ENCODE measurements around the gene ADRA2B.

ADRA2B gene

DNA sequence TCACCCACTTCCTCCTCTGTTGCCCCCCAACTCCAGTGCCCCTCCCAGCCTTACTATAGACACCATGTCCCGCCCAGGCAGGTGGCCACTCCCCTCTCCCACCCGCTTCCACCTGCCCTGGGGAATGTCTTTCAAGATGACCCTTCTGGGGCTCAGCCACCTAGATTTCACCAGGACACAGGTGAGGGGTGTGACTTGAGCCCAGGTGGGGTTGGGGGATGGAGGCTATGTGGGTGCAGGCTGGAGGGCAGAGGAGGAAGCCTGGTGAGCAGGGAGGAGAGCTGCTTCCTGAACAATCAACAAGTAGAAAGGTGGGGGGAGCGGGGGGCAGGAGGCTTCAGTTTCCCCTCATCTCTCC lies 8.7 kb downstream of the ADRA2B start:
- TF ChIP-seq, protein P1, sequence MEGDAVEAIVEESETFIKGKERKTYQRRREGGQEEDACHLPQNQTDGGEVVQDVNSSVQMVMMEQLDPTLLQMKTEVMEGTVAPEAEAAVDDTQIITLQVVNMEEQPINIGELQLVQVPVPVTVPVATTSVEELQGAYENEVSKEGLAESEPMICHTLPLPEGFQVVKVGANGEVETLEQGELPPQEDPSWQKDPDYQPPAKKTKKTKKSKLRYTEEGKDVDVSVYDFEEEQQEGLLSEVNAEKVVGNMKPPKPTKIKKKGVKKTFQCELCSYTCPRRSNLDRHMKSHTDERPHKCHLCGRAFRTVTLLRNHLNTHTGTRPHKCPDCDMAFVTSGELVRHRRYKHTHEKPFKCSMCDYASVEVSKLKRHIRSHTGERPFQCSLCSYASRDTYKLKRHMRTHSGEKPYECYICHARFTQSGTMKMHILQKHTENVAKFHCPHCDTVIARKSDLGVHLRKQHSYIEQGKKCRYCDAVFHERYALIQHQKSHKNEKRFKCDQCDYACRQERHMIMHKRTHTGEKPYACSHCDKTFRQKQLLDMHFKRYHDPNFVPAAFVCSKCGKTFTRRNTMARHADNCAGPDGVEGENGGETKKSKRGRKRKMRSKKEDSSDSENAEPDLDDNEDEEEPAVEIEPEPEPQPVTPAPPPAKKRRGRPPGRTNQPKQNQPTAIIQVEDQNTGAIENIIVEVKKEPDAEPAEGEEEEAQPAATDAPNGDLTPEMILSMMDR (IDR thresholded peaks at IDR 0.05; ENCODE audit: low read depth, low read length, missing control alignments), result no peak
- Histone ChIP-seq H3K27me3 (replicated peaks) (no peaks in the 10 kb centered on the region), H3K36me3 (replicated peaks) (no peaks in the 10 kb centered on the region), H3K27ac (no peak overlapping the region), H3K4me3 (ENCODE audit: low read depth, low read length) (no peak overlapping the region)
- DNase-seq, result no peak
- in situ Hi-C loops (cut with HindIII; ENCODE audit: low pct_ligation_motif_present, low sequenced_read_pairs), result no loop called here

DNA sequence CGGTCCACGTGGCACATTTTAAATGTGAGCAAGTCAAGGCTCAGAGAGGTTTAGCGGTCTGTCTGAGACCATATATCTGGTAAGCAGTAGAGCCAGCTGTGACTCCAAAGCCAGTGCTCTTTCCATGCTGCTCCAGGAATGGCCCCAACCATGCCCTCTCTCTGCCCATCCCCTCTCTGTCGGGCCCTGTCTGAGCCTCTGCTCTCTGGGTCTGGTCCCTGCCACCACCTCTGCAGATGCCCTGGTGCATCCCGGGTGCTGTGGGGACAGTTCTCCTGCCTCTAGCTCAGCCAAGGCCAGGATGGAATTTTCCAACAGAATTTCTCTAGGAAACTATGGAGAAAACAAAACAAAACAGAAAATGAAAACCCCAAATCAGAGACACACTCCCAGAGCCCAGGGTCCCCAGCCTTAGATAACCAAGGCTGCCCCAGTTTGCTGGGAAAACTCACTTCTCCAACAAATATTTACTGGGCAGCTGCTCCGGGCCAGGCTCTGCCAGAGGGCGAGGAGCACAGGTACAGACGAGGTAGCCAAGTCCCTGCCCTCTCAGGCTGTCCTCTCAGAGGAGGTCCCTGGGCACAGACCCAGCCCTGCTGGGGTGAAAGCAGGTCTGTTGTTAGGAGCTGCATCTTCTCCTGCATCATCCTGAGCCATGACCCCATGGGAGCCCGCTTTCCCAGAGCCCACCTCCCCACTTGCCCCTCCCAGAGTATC lies 9.2 kb downstream of the ADRA2B start:
- no peaks in the 10 kb centered on the region for H3K36me3 ChIP-seq (replicated peaks)
- no peak for DNase-seq
- no peak overlapping the region for H3K4me3 ChIP-seq (ENCODE audit: low read depth, low read length)
- H3K27ac ChIP-seq, result no peak overlapping the region
- TF ChIP-seq, protein P1 (IDR thresholded peaks at IDR 0.05; ENCODE audit: low read depth, low read length, missing control alignments), result no peak
- no peaks in the 10 kb centered on the region for H3K27me3 ChIP-seq (replicated peaks)
- in situ Hi-C loops (cut with HindIII; ENCODE audit: low pct_ligation_motif_present, low sequenced_read_pairs), result no loop called here

DNA sequence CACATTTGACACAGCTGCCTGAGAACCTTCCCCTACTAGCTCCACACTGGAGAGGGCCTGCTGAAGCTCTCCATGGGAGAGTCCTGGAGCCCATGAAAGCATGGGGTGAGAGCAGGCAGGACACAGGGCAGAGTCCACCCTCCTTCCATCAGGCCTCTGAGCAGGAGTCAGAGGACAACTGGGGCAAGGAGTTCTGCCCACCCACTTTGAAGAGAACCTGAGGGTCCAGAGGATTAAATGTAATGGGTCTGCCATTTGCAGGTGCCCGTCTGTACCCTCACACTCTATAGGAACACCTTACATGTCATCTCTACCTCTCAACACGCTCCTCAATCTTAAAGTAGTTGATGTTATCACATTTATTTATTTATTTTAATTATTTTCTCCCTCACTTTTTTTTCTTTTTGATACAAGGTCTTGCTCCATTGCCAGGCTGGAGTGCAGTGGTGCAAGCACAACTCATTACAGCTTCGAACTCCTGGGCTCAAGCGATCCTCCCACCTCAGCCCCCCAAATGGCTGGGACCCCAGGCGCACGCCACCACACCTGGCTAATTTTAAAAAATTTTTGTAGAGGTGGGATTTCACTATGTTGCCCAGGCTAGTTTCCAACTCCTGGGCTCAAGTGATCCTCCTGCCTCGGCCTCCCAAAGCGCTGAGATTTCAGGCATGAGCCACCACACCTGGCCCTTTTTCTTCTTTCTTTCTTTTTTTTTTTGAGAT lies 10.2 kb downstream of the ADRA2B start:
- no peaks in the 10 kb centered on the region for H3K27me3 ChIP-seq (replicated peaks)
- no peak for DNase-seq
- in situ Hi-C loops (cut with HindIII; ENCODE audit: low pct_ligation_motif_present, low sequenced_read_pairs), result no loop called here
- H3K4me3 ChIP-seq (ENCODE audit: low read depth, low read length), result no peak overlapping the region
- no peaks in the 10 kb centered on the region for H3K36me3 ChIP-seq (replicated peaks)
- TF ChIP-seq, protein P1 (IDR thresholded peaks at IDR 0.05; ENCODE audit: low read depth, low read length, missing control alignments), result no peak
- no peak overlapping the region for H3K27ac ChIP-seq

DNA sequence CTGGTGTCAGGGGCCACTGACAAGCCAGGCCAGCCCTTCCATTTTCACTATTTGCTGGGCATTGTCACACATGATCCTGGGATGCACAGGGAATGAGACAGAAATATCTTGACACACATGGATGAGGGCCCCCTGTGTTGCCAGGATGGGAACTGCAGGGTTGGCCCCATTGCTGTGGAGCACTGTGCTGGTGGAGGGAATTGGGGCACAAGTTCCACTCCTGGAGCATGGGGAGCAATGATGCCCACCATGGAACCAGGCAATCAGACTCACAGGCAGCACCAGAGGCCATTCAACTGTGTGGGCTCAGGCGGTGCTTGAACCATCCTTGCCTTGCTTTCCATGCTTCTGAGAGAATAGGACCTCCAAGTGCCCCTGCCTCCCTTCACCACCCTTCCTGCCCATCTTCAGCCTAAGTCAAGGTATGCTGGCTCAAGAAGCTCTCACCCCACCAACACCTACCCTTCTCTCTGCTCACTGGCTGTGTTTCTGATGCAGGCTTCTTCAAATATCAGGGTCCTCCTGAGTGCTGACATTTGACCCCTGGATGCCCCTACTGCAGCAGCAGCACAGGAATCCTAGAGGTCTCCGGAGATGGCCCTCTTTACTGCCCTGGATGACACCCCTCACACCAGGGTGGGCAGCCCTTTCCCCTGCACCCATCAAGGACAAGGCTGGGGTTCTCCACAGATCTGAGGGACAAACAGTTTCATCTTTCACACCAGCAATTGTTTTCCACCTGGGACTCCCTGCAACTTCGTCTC lies 11.0 kb downstream of the ADRA2B start:
- H3K4me3 ChIP-seq (ENCODE audit: low read depth, low read length), result no peak overlapping the region
- H3K27ac ChIP-seq, result no peak overlapping the region
- TF ChIP-seq, protein P1 (IDR thresholded peaks at IDR 0.05; ENCODE audit: low read depth, low read length, missing control alignments), result no peak
- H3K27me3 ChIP-seq (replicated peaks), result no peaks in the 10 kb centered on the region
- no peak for DNase-seq
- in situ Hi-C loops (cut with HindIII; ENCODE audit: low pct_ligation_motif_present, low sequenced_read_pairs), result no loop called here
- no peaks in the 10 kb centered on the region for H3K36me3 ChIP-seq (replicated peaks)

DNA sequence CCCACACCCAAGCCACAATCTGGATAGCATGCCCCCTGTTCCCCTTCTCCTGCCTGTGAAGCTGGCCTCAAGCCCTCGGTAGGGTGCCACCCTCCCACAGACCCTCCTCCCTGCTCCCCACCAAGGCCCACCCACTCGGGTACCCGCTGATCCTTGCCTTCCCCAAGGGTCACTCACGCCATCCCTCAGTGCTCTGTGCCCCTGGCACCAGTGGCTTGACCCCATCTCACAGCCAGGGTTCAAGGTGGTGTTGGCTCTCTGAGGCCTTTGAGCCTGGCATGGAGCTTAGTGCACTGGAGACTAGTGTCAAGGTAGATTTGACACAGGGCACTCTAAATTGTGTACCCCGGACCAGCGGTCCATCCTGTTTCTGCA lies 11.9 kb downstream of the ADRA2B start:
- Histone ChIP-seq H3K27ac (no peak overlapping the region), H3K36me3 (replicated peaks) (no peaks in the 10 kb centered on the region), H3K4me3 (ENCODE audit: low read depth, low read length) (no peak overlapping the region), H3K27me3 (replicated peaks) (no peaks in the 10 kb centered on the region)
- TF ChIP-seq, protein P1 (IDR thresholded peaks at IDR 0.05; ENCODE audit: low read depth, low read length, missing control alignments), result no peak
- DNase-seq, result no peak
- in situ Hi-C loops (cut with HindIII; ENCODE audit: low pct_ligation_motif_present, low sequenced_read_pairs), result no loop called here
